HL-60 (cell line): ENCODE results near the gene TMTC2.

Source experiments
- DNase-seq, 2 experiments: peaks; one replicate each; pipeline ENCODE4 v3.0.0-alpha.2; 2010 to 2020; ENCODE audit warnings: low read depth in 1 of 2, low spot score in 1 of 2
- H3K27ac ChIP-seq: fragments of 250-450 bp; sonication (Bioruptor Pico); replicated peaks from 2 replicates; pipeline ENCODE4 v1.5.1; 2020; ENCODE audit warnings: mild to moderate bottlenecking, moderate library complexity
- H3K27me3 ChIP-seq: fragments of 250-450 bp; sonication (Bioruptor Pico); 2 replicates; pipeline ENCODE4 v1.5.1; 2021; ENCODE audit warnings: mild to moderate bottlenecking, moderate library complexity; ENCODE audit not compliant: insufficient read depth, poor library complexity, severe bottlenecking
- H3K4me3 ChIP-seq: replicated peaks from 2 replicates; pipeline ENCODE4 v1.5.1; 2011; ENCODE audit warnings: mild to moderate bottlenecking, control low read depth, low read length; ENCODE audit not compliant: insufficient read depth
- GABPA ChIP-seq: IDR thresholded peaks from 2 replicates; pipeline ENCODE4 v1.6.1; 2012; ENCODE audit warnings: low read depth
- POLR2AphosphoS5 ChIP-seq: IDR thresholded peaks from 2 replicates; pipeline ENCODE4 v1.6.1; 2012; ENCODE audit warnings: low read depth
- SPI1 ChIP-seq: IDR thresholded peaks from 2 replicates; pipeline ENCODE4 v1.6.1; 2012; ENCODE audit warnings: low read depth, mild to moderate bottlenecking, borderline replicate concordance
- TF ChIP-seq, protein P1 (sequence below): IDR thresholded peaks from 2 replicates; pipeline ENCODE4 v1.6.1; 2012; ENCODE audit warnings: low read depth; ENCODE audit not compliant: insufficient replicate concordance
- TF ChIP-seq, protein P2 (sequence below): IDR thresholded peaks from one replicate; pipeline ENCODE4 v1.5.1; 2011; ENCODE audit warnings: low read length, control low read depth, inconsistent platforms; ENCODE audit not compliant: insufficient read depth

Gene TMTC2

GRCh38 chr12:82832096-82832495 lies 145.4 kb downstream of the TMTC2 start:
- Histone ChIP-seq H3K27ac (peak overlapping the region; percentile 49), H3K27me3 (no peaks in the 10 kb centered on the region), H3K4me3 (no peak overlapping the region)
- TF ChIP-seq, protein P1, sequence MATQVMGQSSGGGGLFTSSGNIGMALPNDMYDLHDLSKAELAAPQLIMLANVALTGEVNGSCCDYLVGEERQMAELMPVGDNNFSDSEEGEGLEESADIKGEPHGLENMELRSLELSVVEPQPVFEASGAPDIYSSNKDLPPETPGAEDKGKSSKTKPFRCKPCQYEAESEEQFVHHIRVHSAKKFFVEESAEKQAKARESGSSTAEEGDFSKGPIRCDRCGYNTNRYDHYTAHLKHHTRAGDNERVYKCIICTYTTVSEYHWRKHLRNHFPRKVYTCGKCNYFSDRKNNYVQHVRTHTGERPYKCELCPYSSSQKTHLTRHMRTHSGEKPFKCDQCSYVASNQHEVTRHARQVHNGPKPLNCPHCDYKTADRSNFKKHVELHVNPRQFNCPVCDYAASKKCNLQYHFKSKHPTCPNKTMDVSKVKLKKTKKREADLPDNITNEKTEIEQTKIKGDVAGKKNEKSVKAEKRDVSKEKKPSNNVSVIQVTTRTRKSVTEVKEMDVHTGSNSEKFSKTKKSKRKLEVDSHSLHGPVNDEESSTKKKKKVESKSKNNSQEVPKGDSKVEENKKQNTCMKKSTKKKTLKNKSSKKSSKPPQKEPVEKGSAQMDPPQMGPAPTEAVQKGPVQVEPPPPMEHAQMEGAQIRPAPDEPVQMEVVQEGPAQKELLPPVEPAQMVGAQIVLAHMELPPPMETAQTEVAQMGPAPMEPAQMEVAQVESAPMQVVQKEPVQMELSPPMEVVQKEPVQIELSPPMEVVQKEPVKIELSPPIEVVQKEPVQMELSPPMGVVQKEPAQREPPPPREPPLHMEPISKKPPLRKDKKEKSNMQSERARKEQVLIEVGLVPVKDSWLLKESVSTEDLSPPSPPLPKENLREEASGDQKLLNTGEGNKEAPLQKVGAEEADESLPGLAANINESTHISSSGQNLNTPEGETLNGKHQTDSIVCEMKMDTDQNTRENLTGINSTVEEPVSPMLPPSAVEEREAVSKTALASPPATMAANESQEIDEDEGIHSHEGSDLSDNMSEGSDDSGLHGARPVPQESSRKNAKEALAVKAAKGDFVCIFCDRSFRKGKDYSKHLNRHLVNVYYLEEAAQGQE, result no peak
- TF ChIP-seq, protein P2, sequence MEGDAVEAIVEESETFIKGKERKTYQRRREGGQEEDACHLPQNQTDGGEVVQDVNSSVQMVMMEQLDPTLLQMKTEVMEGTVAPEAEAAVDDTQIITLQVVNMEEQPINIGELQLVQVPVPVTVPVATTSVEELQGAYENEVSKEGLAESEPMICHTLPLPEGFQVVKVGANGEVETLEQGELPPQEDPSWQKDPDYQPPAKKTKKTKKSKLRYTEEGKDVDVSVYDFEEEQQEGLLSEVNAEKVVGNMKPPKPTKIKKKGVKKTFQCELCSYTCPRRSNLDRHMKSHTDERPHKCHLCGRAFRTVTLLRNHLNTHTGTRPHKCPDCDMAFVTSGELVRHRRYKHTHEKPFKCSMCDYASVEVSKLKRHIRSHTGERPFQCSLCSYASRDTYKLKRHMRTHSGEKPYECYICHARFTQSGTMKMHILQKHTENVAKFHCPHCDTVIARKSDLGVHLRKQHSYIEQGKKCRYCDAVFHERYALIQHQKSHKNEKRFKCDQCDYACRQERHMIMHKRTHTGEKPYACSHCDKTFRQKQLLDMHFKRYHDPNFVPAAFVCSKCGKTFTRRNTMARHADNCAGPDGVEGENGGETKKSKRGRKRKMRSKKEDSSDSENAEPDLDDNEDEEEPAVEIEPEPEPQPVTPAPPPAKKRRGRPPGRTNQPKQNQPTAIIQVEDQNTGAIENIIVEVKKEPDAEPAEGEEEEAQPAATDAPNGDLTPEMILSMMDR, result no peak
- peak; percentile 9; the same call in 1 of the 2 replicates for TF ChIP-seq SPI1
- peak in 1 of 2 experiments; percentile 8 for DNase-seq

DNA sequence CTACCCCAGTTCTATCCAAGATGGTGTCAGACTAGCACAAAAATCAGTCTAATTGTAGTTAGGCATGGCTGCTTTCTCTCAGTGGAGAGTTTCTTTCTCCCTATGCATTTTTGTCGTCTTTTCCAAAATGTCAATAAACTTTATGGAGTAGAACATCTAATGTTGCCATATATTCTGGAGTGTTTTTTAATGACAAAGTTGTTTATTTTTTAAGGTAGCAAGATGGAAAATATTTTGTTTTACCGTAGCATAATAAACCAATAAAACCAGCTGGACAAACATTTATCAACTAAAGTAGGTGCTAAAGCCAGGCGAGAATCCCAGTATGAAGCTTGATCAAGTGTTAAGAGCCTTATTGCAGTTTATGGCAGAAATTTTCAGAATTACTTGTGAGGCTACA lies 146.3 kb downstream of the TMTC2 start:
- H3K27me3 ChIP-seq, result no peaks in the 10 kb centered on the region
- no peak overlapping the region for H3K4me3 ChIP-seq
- TF ChIP-seq, protein P1, result no peak
- TF ChIP-seq SPI1, result no peak
- TF ChIP-seq, protein P2, result no peak
- TF ChIP-seq GABPA, result no peak
- TF ChIP-seq POLR2AphosphoS5, result no peak

GRCh38 chr12:82833481-82833880 lies 146.8 kb downstream of the TMTC2 start:
- Histone ChIP-seq H3K27ac (no peak overlapping the region), H3K4me3 (no peak overlapping the region), H3K27me3 (no peaks in the 10 kb centered on the region)
- TF ChIP-seq POLR2AphosphoS5 (no peak), SPI1 (no peak), GABPA (no peak)
- TF ChIP-seq, protein P2, result no peak
- TF ChIP-seq, protein P1, result no peak
- no peak for DNase-seq

More for the DNA sequence above, 146.3 kb downstream of the TMTC2 start:
- DNase-seq, result no peak
- no peak overlapping the region for H3K27ac ChIP-seq
